ENCODE measurements around the gene KCND3. TPM values are rescaled to one million over a fixed set of nuclear protein-coding genes. Genes with fewer than 3 reads are reported as not detected.
A peak's percentile ranks its signal among the peaks of the same experiment; 100 is the strongest.

Gene KCND3
- total and polyA plus RNA-seq, 2 donors from 2014 or later = 1.2 to 12.6 TPM

GRCh38 chr1:112030157-112030556, 40.7 kb upstream of the KCND3 start:
- no peaks in the 10 kb centered on the region for H3K4me1 ChIP-seq (ENCODE audit: control insufficient read depth in 2 of 3, insufficient read depth in 2 of 3, low read depth in 1 of 3, low read length in 3 of 3)
- no peak for FAIRE-seq
- H3K4me3 ChIP-seq (ENCODE audit: low read length in 3 of 3) = no peak overlapping the region
- peak in 1 of 5 donors; percentile 53 for DNase-seq
- H3K36me3 ChIP-seq (ENCODE audit: control insufficient read depth in 2 of 3, insufficient read depth in 3 of 3, low read length in 3 of 3) = no peaks in the 10 kb centered on the region
- H3K27me3 ChIP-seq (ENCODE audit: control insufficient read depth, insufficient read depth, low read length) = no peaks in the 10 kb centered on the region
- H3K27ac ChIP-seq (ENCODE audit: low read depth in 2 of 2, low read length in 2 of 2) = no peak overlapping the region
- TF ChIP-seq, protein P1, sequence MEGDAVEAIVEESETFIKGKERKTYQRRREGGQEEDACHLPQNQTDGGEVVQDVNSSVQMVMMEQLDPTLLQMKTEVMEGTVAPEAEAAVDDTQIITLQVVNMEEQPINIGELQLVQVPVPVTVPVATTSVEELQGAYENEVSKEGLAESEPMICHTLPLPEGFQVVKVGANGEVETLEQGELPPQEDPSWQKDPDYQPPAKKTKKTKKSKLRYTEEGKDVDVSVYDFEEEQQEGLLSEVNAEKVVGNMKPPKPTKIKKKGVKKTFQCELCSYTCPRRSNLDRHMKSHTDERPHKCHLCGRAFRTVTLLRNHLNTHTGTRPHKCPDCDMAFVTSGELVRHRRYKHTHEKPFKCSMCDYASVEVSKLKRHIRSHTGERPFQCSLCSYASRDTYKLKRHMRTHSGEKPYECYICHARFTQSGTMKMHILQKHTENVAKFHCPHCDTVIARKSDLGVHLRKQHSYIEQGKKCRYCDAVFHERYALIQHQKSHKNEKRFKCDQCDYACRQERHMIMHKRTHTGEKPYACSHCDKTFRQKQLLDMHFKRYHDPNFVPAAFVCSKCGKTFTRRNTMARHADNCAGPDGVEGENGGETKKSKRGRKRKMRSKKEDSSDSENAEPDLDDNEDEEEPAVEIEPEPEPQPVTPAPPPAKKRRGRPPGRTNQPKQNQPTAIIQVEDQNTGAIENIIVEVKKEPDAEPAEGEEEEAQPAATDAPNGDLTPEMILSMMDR (IDR thresholded peaks at IDR 0.05; ENCODE audit: borderline replicate concordance, extremely low read depth, insufficient read depth) = no peak
- H3K9me3 ChIP-seq (ENCODE audit: control insufficient read depth in 2 of 3, insufficient read depth in 1 of 3, low read length in 3 of 3) = no peaks in the 10 kb centered on the region
- H3K9ac ChIP-seq (ENCODE audit: low read length in 3 of 3) = no peak overlapping the region
- intact Hi-C loops (cut with DNase I) = no loop called here

DNA sequence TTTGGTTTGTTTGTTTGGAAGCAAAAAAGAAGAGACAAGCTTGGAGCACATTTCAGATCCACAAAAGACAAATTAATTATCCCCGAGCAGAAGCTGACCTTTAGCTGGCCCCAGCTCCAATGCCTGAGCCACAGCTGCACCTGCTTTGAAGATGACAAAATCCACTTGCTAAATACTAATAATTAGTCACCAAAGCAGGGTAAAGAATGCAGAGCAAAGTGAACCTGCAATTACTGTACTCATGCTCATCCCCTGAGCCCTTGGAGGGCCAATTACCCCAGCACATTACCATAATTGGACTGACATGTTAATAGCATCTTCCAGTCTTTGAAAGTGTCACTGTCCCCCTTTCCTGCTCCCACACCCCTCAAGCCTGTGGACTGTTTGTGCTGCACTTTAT, 38.2 kb upstream of the KCND3 start:
- Histone ChIP-seq H3K4me1 (ENCODE audit: control insufficient read depth in 2 of 3, insufficient read depth in 2 of 3, low read depth in 1 of 3, low read length in 3 of 3) (no peaks in the 10 kb centered on the region), H3K9ac (ENCODE audit: low read length in 3 of 3) (no peak overlapping the region), H3K4me3 (ENCODE audit: low read length in 3 of 3) (no peak overlapping the region), H3K27ac (ENCODE audit: low read depth in 2 of 2, low read length in 2 of 2) (no peak overlapping the region), H3K36me3 (ENCODE audit: control insufficient read depth in 2 of 3, insufficient read depth in 3 of 3, low read length in 3 of 3) (no peaks in the 10 kb centered on the region), H3K27me3 (ENCODE audit: control insufficient read depth, insufficient read depth, low read length) (no peaks in the 10 kb centered on the region), H3K9me3 (ENCODE audit: control insufficient read depth in 2 of 3, insufficient read depth in 1 of 3, low read length in 3 of 3) (no peaks in the 10 kb centered on the region)
- intact Hi-C loops (cut with DNase I) = no loop called here
- DNase-seq (no peak), FAIRE-seq (no peak)
- TF ChIP-seq, protein P1 (IDR thresholded peaks at IDR 0.05; ENCODE audit: borderline replicate concordance, extremely low read depth, insufficient read depth) = no peak

- H3K36me3 ChIP-seq (ENCODE audit: control insufficient read depth in 2 of 3, insufficient read depth in 3 of 3, low read length in 3 of 3) = no peaks in the 10 kb centered on the region
- TF ChIP-seq, protein P1 (IDR thresholded peaks at IDR 0.05; ENCODE audit: borderline replicate concordance, extremely low read depth, insufficient read depth) = no peak
- no peak for FAIRE-seq
These were observed 37.0 kb upstream of the KCND3 start for GRCh38 chr1:112026501-112026900.

DNA sequence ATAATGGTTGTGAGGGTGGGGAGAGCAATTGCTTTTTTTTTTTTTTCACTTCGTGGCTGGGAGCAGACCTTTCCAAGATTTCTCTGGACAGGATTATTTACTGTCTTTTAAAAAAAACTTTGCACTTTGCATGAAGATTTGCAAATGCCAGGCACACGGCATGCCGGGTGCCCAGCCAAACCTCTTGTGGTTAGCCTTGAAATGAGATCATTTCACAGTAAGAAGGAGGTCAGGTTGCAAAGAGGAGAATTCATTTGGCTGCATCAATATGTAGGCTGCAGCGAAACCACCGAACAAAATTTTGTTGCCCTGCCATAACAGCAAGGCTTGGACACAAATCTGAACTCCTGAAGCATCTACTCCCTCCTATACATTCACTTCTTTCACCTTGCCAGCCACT, 36.5 kb upstream of the KCND3 start:
- TF ChIP-seq, protein P1 (IDR thresholded peaks at IDR 0.05; ENCODE audit: borderline replicate concordance, extremely low read depth, insufficient read depth) = no peak
- DNase-seq (no peak), FAIRE-seq (no peak)
- no peaks in the 10 kb centered on the region for H3K36me3 ChIP-seq (ENCODE audit: control insufficient read depth in 2 of 3, insufficient read depth in 3 of 3, low read length in 3 of 3)
- H3K4me1 ChIP-seq (ENCODE audit: control insufficient read depth in 2 of 3, insufficient read depth in 2 of 3, low read depth in 1 of 3, low read length in 3 of 3) = no peaks in the 10 kb centered on the region
- H3K27ac ChIP-seq (ENCODE audit: low read depth in 2 of 2, low read length in 2 of 2) = no peak overlapping the region
- no peaks in the 10 kb centered on the region for H3K9me3 ChIP-seq (ENCODE audit: control insufficient read depth in 2 of 3, insufficient read depth in 1 of 3, low read length in 3 of 3)
- intact Hi-C loops (cut with DNase I) = no loop called here
- no peaks in the 10 kb centered on the region for H3K27me3 ChIP-seq (ENCODE audit: control insufficient read depth, insufficient read depth, low read length)
- H3K9ac ChIP-seq (ENCODE audit: low read length in 3 of 3) = no peak overlapping the region
- H3K4me3 ChIP-seq (ENCODE audit: low read length in 3 of 3) = no peak overlapping the region

More at GRCh38 chr1:112026501-112026900, 37.0 kb upstream of the KCND3 start:
- Histone ChIP-seq H3K27me3 (ENCODE audit: control insufficient read depth, insufficient read depth, low read length) (no peaks in the 10 kb centered on the region), H3K4me3 (ENCODE audit: low read length in 3 of 3) (no peak overlapping the region), H3K27ac (ENCODE audit: low read depth in 2 of 2, low read length in 2 of 2) (no peak overlapping the region), H3K4me1 (ENCODE audit: control insufficient read depth in 2 of 3, insufficient read depth in 2 of 3, low read depth in 1 of 3, low read length in 3 of 3) (no peaks in the 10 kb centered on the region), H3K9ac (ENCODE audit: low read length in 3 of 3) (no peak overlapping the region), H3K9me3 (ENCODE audit: control insufficient read depth in 2 of 3, insufficient read depth in 1 of 3, low read length in 3 of 3) (no peaks in the 10 kb centered on the region)
- intact Hi-C loops (cut with DNase I) = no loop called here
- DNase-seq = no peak

Measured in kidney (tissue), 14 donors.